Activated CD4-positive, alpha-beta memory T cell treated with anti-CD3 and anti-CD28 coated beads for 36 hours (primary cell): ENCODE data around the gene DHRS4. TPM values are rescaled to one million over a fixed set of nuclear protein-coding genes. Genes with fewer than 3 reads are reported as not detected.
"Not testable (repeated sequence)": the region's sequence is repeated elsewhere in the genome, so short reads cannot be mapped to it uniquely, and the experiment has no call there.

ENCODE experiments used
- CTCF ChIA-PET: fragments of 350-600 bp; sonication (Branson Sonifier 250); formaldehyde crosslinking; loops from one replicate; lab custom pipeline; 2021; ENCODE audit warnings: antibody characterized with exemption, inconsistent platforms; lab: Charles Lee
- POLR2A ChIA-PET: fragments of 350-600 bp; sonication (Branson Sonifier 250); formaldehyde crosslinking; loops from one replicate; lab custom pipeline; 2021; ENCODE audit warnings: antibody characterized with exemption; lab: Charles Lee
- DNase-seq: peaks from one replicate; pipeline ENCODE4 v3.0.0-alpha.2; 2020
- H3K27ac Mint-ChIP-seq: one replicate; pipeline ENCODE4 v1.8.0; 2021; ENCODE audit warnings: mixed read lengths
- H3K27me3 Mint-ChIP-seq: one replicate; pipeline ENCODE4 v1.8.0; 2021; ENCODE audit warnings: mixed read lengths
- H3K36me3 Mint-ChIP-seq: one replicate; pipeline ENCODE4 v1.8.0; 2021; ENCODE audit warnings: mixed read lengths
- H3K4me1 Mint-ChIP-seq: one replicate; pipeline ENCODE4 v1.8.0; 2021; ENCODE audit warnings: low read depth, mixed read lengths
- H3K4me3 Mint-ChIP-seq: one replicate; pipeline ENCODE4 v1.8.0; 2021; ENCODE audit warnings: mild to moderate bottlenecking, mixed read lengths
- H3K9me3 Mint-ChIP-seq: one replicate; pipeline ENCODE4 v1.8.0; 2021; ENCODE audit warnings: mixed read lengths
- intact Hi-C: fragments of 100-400 bp; cut with micrococcal nuclease; formaldehyde crosslinking; loops from one replicate; pipeline ENCODE4 v1.15.1; 2023
- total RNA-seq, 2 experiments: library from RNA; stranded (reverse); gene quantifications; one replicate each; pipeline ENCODE4 v1.2.3, GENCODE V29; 2021

Gene DHRS4
- total RNA-seq, 2 experiments from 2014 or later, result 25.7 to 27.0 TPM

DNA sequence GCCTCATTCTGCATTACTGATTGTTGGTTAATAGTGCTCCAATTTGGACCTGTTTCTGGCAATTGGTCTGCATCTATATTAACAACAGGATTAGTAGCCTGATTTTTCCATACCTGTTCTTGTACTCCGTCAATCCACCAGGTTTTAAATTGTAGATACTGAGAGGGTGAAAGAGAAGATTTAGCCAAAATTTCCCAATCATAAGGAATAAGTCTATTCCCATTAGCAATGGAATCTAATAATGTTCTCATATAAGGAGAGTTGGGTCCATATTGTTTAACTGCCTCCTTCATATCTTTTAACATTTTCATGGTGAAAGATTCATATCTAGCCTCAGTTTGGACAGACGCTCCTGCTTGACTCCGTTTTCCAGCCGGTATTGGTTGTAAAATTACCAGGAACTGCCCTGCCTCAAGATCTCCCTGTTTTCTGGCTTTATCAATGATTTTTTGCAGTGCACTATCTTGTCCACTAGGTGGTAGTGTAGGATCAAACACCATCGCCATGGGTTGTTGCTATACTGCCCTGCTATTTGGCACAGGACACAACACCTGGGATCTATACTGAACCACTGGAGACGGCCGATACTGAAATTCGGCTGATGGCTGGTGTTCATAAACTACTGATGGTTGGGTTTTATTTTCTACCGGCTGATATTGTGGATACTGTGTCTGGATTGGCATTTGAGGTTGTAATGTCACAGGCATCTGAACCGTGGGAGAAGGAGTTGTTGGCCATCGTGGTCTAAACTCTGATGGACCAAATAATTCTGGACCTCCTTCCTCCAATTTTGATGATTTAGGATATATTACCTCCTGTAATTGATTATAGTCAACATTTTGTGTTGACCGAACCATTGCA is 60.3 kb downstream of the DHRS4 start:
- POLR2A ChIA-PET, result no interaction called here
- Mint-ChIP-seq H3K4me3 (no peak overlapping the region), H3K4me1 (peaks cover 24% of the 10 kb centered on the region), H3K27me3 (peaks cover 6% of the 10 kb centered on the region), H3K27ac (no peak overlapping the region), H3K36me3 (no peaks in the 10 kb centered on the region), H3K9me3 (peaks cover 3% of the 10 kb centered on the region)
- peak; percentile 53 for DNase-seq
- intact Hi-C loops, result loop anchor here (1.0 to 2.0 kb wide), 7 partner anchors 22 to 147 kb away; partner anchors contain the start of genes IRF9 and PCK2
- CTCF ChIA-PET, result interaction anchor here (0.7 to 1.5 kb wide), 7 partner anchors 21 to 94 kb away, joined by 3 to 8 read pairs (median 3); partner anchors contain the start of gene PCK2

DNA sequence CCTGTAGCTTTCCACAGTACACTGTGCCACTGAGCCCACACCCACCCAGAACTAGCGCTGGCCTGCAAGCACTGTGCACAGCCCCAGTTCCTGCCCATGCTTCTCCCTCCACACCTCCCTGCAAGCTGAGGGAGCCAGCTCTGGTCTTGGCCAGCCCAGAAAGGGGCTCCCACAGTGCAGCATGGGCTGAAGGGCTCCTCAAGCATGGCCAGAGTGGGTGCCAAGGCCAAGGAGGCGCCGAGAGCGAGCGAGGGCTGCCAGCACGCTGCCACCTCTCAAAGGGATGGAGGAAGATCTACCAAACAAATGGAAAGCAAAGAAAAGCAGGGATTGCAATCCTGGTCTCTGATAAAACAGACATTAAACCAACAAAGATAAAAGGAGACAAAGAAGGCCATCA is 62.2 kb downstream of the DHRS4 start:
- DNase-seq, H3K27ac Mint-ChIP-seq, H3K27me3 Mint-ChIP-seq, H3K36me3 Mint-ChIP-seq, POLR2A ChIA-PET, H3K4me3 Mint-ChIP-seq, H3K9me3 Mint-ChIP-seq, H3K4me1 Mint-ChIP-seq: not testable (repeated sequence)
- intact Hi-C loops, result loop anchor here (2.0 kb wide), 1 partner anchor 43 kb away; no protein-coding TSS in a partner anchor
- CTCF ChIA-PET, result interaction anchor here (0.6 to 1.3 kb wide), 2 partner anchors 42 to 94 kb away, joined by 3 to 5 read pairs; no protein-coding TSS in a partner anchor

Other genes with a start within 250 kb of the DHRS4 start
- 10 to 100 TPM; 27.6 to 29.6 TPM for gene DHRS4L2, start 35.2 kb downstream of the DHRS4 start, total RNA-seq
- under 1 TPM; 0.75 to 1.00 TPM for gene CARMIL3, start 98.2 kb downstream of the DHRS4 start, total RNA-seq
- gene CPNE6, start 117.8 kb downstream of the DHRS4 start, total RNA-seq, result not detected
- gene PCK2, start 140.5 kb downstream of the DHRS4 start, total RNA-seq, result 100 to 1,000 TPM; 118 to 125 TPM
- gene DCAF11, start 161.0 kb downstream of the DHRS4 start, total RNA-seq, result 10 to 100 TPM; 85.6 to 91.8 TPM
- 1 to 10 TPM; 1.2 to 1.9 TPM for gene NRL, start 161.2 kb downstream of the DHRS4 start, total RNA-seq
- gene FITM1, start 176.9 kb downstream of the DHRS4 start, total RNA-seq, result under 1 TPM in 1 of 2 experiments, not detected in 1; 0.86 TPM
- gene PSME1, start 182.4 kb downstream of the DHRS4 start, total RNA-seq, result 100 to 1,000 TPM; 403 to 427 TPM
- gene EMC9, start 187.8 kb downstream of the DHRS4 start, total RNA-seq, result 10 to 100 TPM; 40.0 to 40.9 TPM
- 100 to 1,000 TPM; 404 to 411 TPM for gene PSME2, start 192.8 kb downstream of the DHRS4 start, total RNA-seq
- gene RNF31, start 193.7 kb downstream of the DHRS4 start, total RNA-seq, result 10 to 100 TPM; 75.5 to 80.4 TPM
- gene IRF9, start 207.5 kb downstream of the DHRS4 start, total RNA-seq, result 100 to 1,000 TPM; 158 to 172 TPM
- gene REC8, start 218.3 kb downstream of the DHRS4 start, total RNA-seq, result 10 to 100 TPM; 24.9 to 27.9 TPM
- 10 to 100 TPM; 69.5 to 72.6 TPM for gene IPO4, start 235.0 kb downstream of the DHRS4 start, total RNA-seq
- 10 to 100 TPM; 23.7 to 26.7 TPM for gene TM9SF1, start 241.7 kb downstream of the DHRS4 start, total RNA-seq